Fibroblast of skin of abdomen (primary cell): ENCODE measurements around the gene ADAM19.
A peak's percentile ranks its signal among the peaks of the same experiment; 100 is the strongest.

Experiments
- DNase-seq: peaks from one replicate; pipeline ENCODE4 v3.0.0-alpha.2; 2013

The ADAM19 gene

GRCh38 chr5:157513182-157513581 is 62.4 kb downstream of the ADAM19 start:
- DNase-seq: no peak

- DNase-seq: peak; percentile 97
Observed at GRCh38 chr5:157511651-157512644, 63.6 kb downstream of the ADAM19 start.

GRCh38 chr5:157510682-157511081 is 64.9 kb downstream of the ADAM19 start:
- DNase-seq: no peak

- no peak for DNase-seq
Observed at GRCh38 chr5:157509587-157509986, 66.0 kb downstream of the ADAM19 start.

- DNase-seq: no peak
Observed at GRCh38 chr5:157509093-157509492, 66.5 kb downstream of the ADAM19 start.

- DNase-seq: no peak
Observed at GRCh38 chr5:157506981-157507780, 68.4 kb downstream of the ADAM19 start.

GRCh38 chr5:157506066-157506590 is 69.4 kb downstream of the ADAM19 start:
- DNase-seq: no peak

GRCh38 chr5:157505496-157505895 is 70.1 kb downstream of the ADAM19 start:
- DNase-seq: no peak

- no peak for DNase-seq
Observed at GRCh38 chr5:157504053-157504452, 71.5 kb downstream of the ADAM19 start.

- DNase-seq: peak; percentile 27
Observed at GRCh38 chr5:157502143-157502647, 73.4 kb downstream of the ADAM19 start.

- DNase-seq: no peak
Observed at GRCh38 chr5:157497875-157498611, 77.5 kb downstream of the ADAM19 start.

GRCh38 chr5:157496864-157497263 is 78.7 kb downstream of the ADAM19 start:
- no peak for DNase-seq

- DNase-seq: no peak
Observed at GRCh38 chr5:157494178-157494832, 81.3 kb downstream of the ADAM19 start.

- DNase-seq: no peak
Observed at GRCh38 chr5:157492886-157493285, 82.7 kb downstream of the ADAM19 start.

- no peak for DNase-seq
Observed at GRCh38 chr5:157491471-157491995, 84.0 kb downstream of the ADAM19 start.

GRCh38 chr5:157487358-157487757 is 88.2 kb downstream of the ADAM19 start:
- DNase-seq: no peak

- DNase-seq: no peak
Observed at GRCh38 chr5:157486861-157487260, 88.7 kb downstream of the ADAM19 start.

- no peak for DNase-seq
Observed at GRCh38 chr5:157486221-157486681, 89.3 kb downstream of the ADAM19 start.

GRCh38 chr5:157485811-157486210 is 89.8 kb downstream of the ADAM19 start:
- no peak for DNase-seq

- DNase-seq: no peak
Observed at GRCh38 chr5:157485340-157485739, 90.2 kb downstream of the ADAM19 start.

GRCh38 chr5:157484768-157485167 is 90.8 kb downstream of the ADAM19 start:
- no peak for DNase-seq
